CD14-positive monocyte (primary cell): ENCODE results near the gene NFE2L1. TPM values are rescaled to one million over a fixed set of nuclear protein-coding genes. Genes with fewer than 3 reads are reported as not detected.
A peak's percentile ranks its signal among the peaks of the same experiment; 100 is the strongest.

Experiments used
- DNase-seq, 3 donors: peaks; one replicate each; pipeline ENCODE4 v3.0.0-alpha.2; 2011 to 2022
- H2AFZ ChIP-seq: 2 replicates; pipeline ENCODE4 v1.6.0; 2012; ENCODE audit warnings: mild to moderate bottlenecking, low read depth, low read length, inconsistent platforms; ENCODE audit not compliant: insufficient read depth, poor library complexity, severe bottlenecking
- H3K27ac ChIP-seq, 2 donors: 1 replicate in 1 of 2; 2 replicates in 1 of 2; pipeline ENCODE4 v1.5.1; 2012 to 2013; ENCODE audit warnings: low read length in 2 of 2, control low read depth in 1 of 2, inconsistent platforms in 1 of 2, low read depth in 1 of 2, mild to moderate bottlenecking in 1 of 2
- H3K27me3 ChIP-seq, 2 donors: one replicate each; pipeline versions ENCODE4 v1.6.0 to v1.6.1; 2011 to 2013; ENCODE audit warnings: low read length in 2 of 2; ENCODE audit not compliant: control insufficient read depth in 2 of 2, insufficient read depth in 2 of 2
- H3K36me3 ChIP-seq, 2 donors: replicated peaks in 1 of 2; 1 replicate in 1 of 2; 2 replicates in 1 of 2; pipeline versions ENCODE4 v1.5.1 to v1.6.1; 2012 to 2013; ENCODE audit warnings: low read length in 2 of 2, control low read depth in 1 of 2, inconsistent platforms in 1 of 2, mild to moderate bottlenecking in 1 of 2; ENCODE audit not compliant: insufficient read depth in 2 of 2, control insufficient read depth in 1 of 2
- H3K4me1 ChIP-seq, 2 donors: 1 replicate in 1 of 2; 2 replicates in 1 of 2; pipeline versions ENCODE4 v1.5.1 to v1.6.1; 2012 to 2013; ENCODE audit warnings: low read length in 2 of 2, control low read depth in 1 of 2, inconsistent platforms in 1 of 2, mild to moderate bottlenecking in 1 of 2, moderate library complexity in 1 of 2; ENCODE audit not compliant: insufficient read depth in 2 of 2, control insufficient read depth in 1 of 2
- H3K4me2 ChIP-seq: replicated peaks from 2 replicates; pipeline ENCODE3; 2012; ENCODE audit warnings: low read length, moderate library complexity, mild to moderate bottlenecking; ENCODE audit not compliant: poor library complexity, severe bottlenecking; ENCODE audit errors: extremely low read depth
- H3K4me3 ChIP-seq, 3 experiments: fragments of 200-600 bp in 1 of 3; sonication (generic) in 1 of 3; replicated peaks in 1 of 3; 1 replicate in 2 of 3; 2 replicates in 1 of 3; pipeline ENCODE4 v1.5.1; 2011 to 2013; ENCODE audit warnings: low read length in 3 of 3, mild to moderate bottlenecking in 3 of 3, control low read depth in 2 of 3, low read depth in 2 of 3, inconsistent platforms in 1 of 3, moderate library complexity in 1 of 3
- H3K79me2 ChIP-seq: 2 replicates; pipeline ENCODE4 v1.6.0; 2012; ENCODE audit warnings: mild to moderate bottlenecking, control low read depth, inconsistent platforms, low read length, moderate library complexity; ENCODE audit not compliant: insufficient read depth
- H3K9ac ChIP-seq: 2 replicates; pipeline ENCODE4 v1.6.0; 2017; ENCODE audit warnings: low read length, mild to moderate bottlenecking; ENCODE audit not compliant: insufficient read depth, poor library complexity, severe bottlenecking
- H3K9me3 ChIP-seq, 2 donors: replicated peaks in 1 of 2; 1 replicate in 1 of 2; 2 replicates in 1 of 2; pipeline versions ENCODE4 v1.5.1 to v1.6.1; 2012 to 2013; ENCODE audit warnings: low read length in 2 of 2, control low read depth in 1 of 2; ENCODE audit not compliant: control insufficient read depth in 1 of 2, insufficient read depth in 1 of 2
- H4K20me1 ChIP-seq: 2 replicates; pipeline ENCODE4 v1.6.0; 2012; ENCODE audit warnings: mild to moderate bottlenecking, low read length, control low read depth, moderate library complexity; ENCODE audit not compliant: insufficient read depth
- H3K27ac Mint-ChIP-seq, 7 donors: one replicate each; pipeline ENCODE4 v1.8.0; 2020; ENCODE audit warnings: mild to moderate bottlenecking in 7 of 7, mixed read lengths in 7 of 7, moderate library complexity in 6 of 7, inconsistent platforms in 2 of 7
- H3K27me3 Mint-ChIP-seq, 3 donors: one replicate each; pipeline ENCODE4 v1.8.0; 2021 to 2022; ENCODE audit warnings: low read depth in 3 of 3, mild to moderate bottlenecking in 3 of 3, mixed read lengths in 3 of 3, moderate library complexity in 3 of 3, inconsistent platforms in 1 of 3
- H3K36me3 Mint-ChIP-seq, 2 donors: one replicate each; pipeline ENCODE4 v1.8.0; 2020; ENCODE audit warnings: mixed read lengths in 2 of 2, inconsistent platforms in 1 of 2, mild to moderate bottlenecking in 1 of 2
- H3K4me1 Mint-ChIP-seq: one replicate; pipeline ENCODE4 v1.8.0; 2020; ENCODE audit warnings: mild to moderate bottlenecking, mixed read lengths
- H3K4me3 Mint-ChIP-seq, 2 donors: one replicate each; pipeline ENCODE4 v1.8.0; 2020; ENCODE audit warnings: mild to moderate bottlenecking in 2 of 2, mixed read lengths in 2 of 2, moderate library complexity in 1 of 2
- H3K9me3 Mint-ChIP-seq, 7 donors: one replicate each; pipeline ENCODE4 v1.8.0; 2020 to 2022; ENCODE audit warnings: mixed read lengths in 7 of 7, mild to moderate bottlenecking in 6 of 7, moderate library complexity in 6 of 7, inconsistent platforms in 2 of 7
- CTCF ChIP-seq: fragments of 200-600 bp; IDR thresholded peaks from one replicate; pipeline ENCODE4 v1.8.0; 2022; ENCODE audit warnings: antibody characterized with exemption, mild to moderate bottlenecking
- WGBS: methylation state at CpG from one replicate; pipeline ENCODE4 v1.1.5; 2013; ENCODE audit warnings: missing lambda C conversion rate; ENCODE audit not compliant: insufficient coverage; 5-methylcytosine and 5-hydroxymethylcytosine counted together
- intact Hi-C, 2 donors: fragments of 100-400 bp; cut with micrococcal nuclease; formaldehyde crosslinking; loops; one replicate each; pipeline versions ENCODE4 v1.15.0 to v1.15.1; 2023
- polyA plus RNA-seq, 3 donors: library from polyadenylated mRNA; depleted of rRNA in 1 of 3; unstranded in 2 of 3; stranded (reverse) in 1 of 3; fragments of 300-500 nt in 2 of 3; fragments of >200 nt in 1 of 3; fragmentation: Illumina TruSeq in 2 of 3; gene quantifications; 1 replicate in 2 of 3; 2 replicates in 1 of 3; pipeline ENCODE4 v1.2.3, GENCODE V29; 2012 to 2021

Gene NFE2L1
- polyA plus RNA-seq, 3 donors: 2.8 to 27.0 (median 7.1) TPM

GRCh38 chr17:48021934-48022333 lies 26.2 kb upstream of the NFE2L1 start:
- Histone ChIP-seq H2AFZ (no peak overlapping the region), H3K9ac (peak overlapping the region; percentile 19), H3K79me2 (no peaks in the 10 kb centered on the region), H3K4me1 (peaks cover 68 to 83% of the 10 kb centered on the region in 2 donors), H3K4me2 (peak overlapping the region; percentile 51), H3K27me3 (no peaks in the 10 kb centered on the region), H3K27ac (peak overlapping the region; percentile 25 to 37), H3K9me3 (no peaks in the 10 kb centered on the region), H3K36me3 (no peaks in the 10 kb centered on the region), H4K20me1 (no peaks in the 10 kb centered on the region), H3K4me3 (peak overlapping the region in 1 of 3 experiments; percentile 57)
- Mint-ChIP-seq H3K4me3 (peak overlapping the region; percentile 51 to 56), H3K27ac (peak overlapping the region; percentile 18 to 91 (median 85)), H3K4me1 (peaks cover 73% of the 10 kb centered on the region), H3K36me3 (peaks cover 1 to 2% of the 10 kb centered on the region in 2 donors), H3K9me3 (no peaks in the 10 kb centered on the region), H3K27me3 (peaks cover 0 to 7% (median 3%) of the 10 kb centered on the region in 3 donors)
- intact Hi-C loops: loop anchor here in 1 of 2 donors (10.0 kb wide), 1 partner anchor 433 kb away; no protein-coding TSS in a partner anchor
- peak in 2 of 3 donors; percentile 76 to 78 for DNase-seq
- WGBS: no CpG with 5 or more reads among the region's 5 CpGs
- TF ChIP-seq CTCF: no peak

- Mint-ChIP-seq H3K9me3 (peaks cover 0 to 2% (median 0%) of the 10 kb centered on the region in 7 donors), H3K27me3 (peaks cover 2 to 8% (median 3%) of the 10 kb centered on the region in 3 donors), H3K4me1 (peaks cover 65% of the 10 kb centered on the region), H3K36me3 (peaks cover 1 to 2% of the 10 kb centered on the region in 2 donors), H3K27ac (peak overlapping the region in 3 of 7 donors; percentile 41 to 66 (median 65)), H3K4me3 (peak overlapping the region in 1 of 2 donors; percentile 87)
- H3K9me3 ChIP-seq: no peaks in the 10 kb centered on the region
- H3K27ac ChIP-seq: peak overlapping the region in 1 of 2 donors; percentile 50
- H3K36me3 ChIP-seq: no peaks in the 10 kb centered on the region
- peak overlapping the region in 1 of 3 experiments; percentile 78 for H3K4me3 ChIP-seq
- 78% methylated on average over 3 of the region's 6 CpGs for WGBS
- H3K27me3 ChIP-seq: no peaks in the 10 kb centered on the region
- peaks cover 59 to 74% of the 10 kb centered on the region in 2 donors for H3K4me1 ChIP-seq
- DNase-seq: no peak
- H2AFZ ChIP-seq: peak overlapping the region; percentile 85
- H4K20me1 ChIP-seq: no peaks in the 10 kb centered on the region
- H3K79me2 ChIP-seq: no peaks in the 10 kb centered on the region
- intact Hi-C loops: loop anchor here in 1 of 2 donors (10.0 kb wide), 1 partner anchor 432 kb away; no protein-coding TSS in a partner anchor
- peak overlapping the region; percentile 84 for H3K4me2 ChIP-seq
- no peak for TF ChIP-seq CTCF
- H3K9ac ChIP-seq: peak overlapping the region; percentile 61
These were observed 25.3 kb upstream of the NFE2L1 start for GRCh38 chr17:48022901-48023300.
